BJ (cell line): ENCODE measurements around the gene GSTM1. TPM values are rescaled to one million over a fixed set of nuclear protein-coding genes. Genes with fewer than 3 reads are reported as not detected.
"Not testable (repeated sequence)": the region's sequence is repeated elsewhere in the genome, so short reads cannot be mapped to it uniquely, and the experiment has no call there.

Experiments used
- CTCF ChIA-PET: fragments of 350-600 bp; formaldehyde crosslinking; extraction: SDS; loops from one replicate; lab custom pipeline; 2021; ENCODE audit warnings: antibody characterized with exemption, inconsistent platforms; lab: Yijun Ruan, JAX
- POLR2A ChIA-PET: fragments of 300-600 bp; sonication (Branson Sonifier 250); formaldehyde crosslinking; extraction: SDS; loops from one replicate; lab custom pipeline; 2021; ENCODE audit warnings: antibody characterized with exemption; lab: Charles Lee
- DNase-seq: peaks from one replicate; pipeline ENCODE4 v3.0.0-alpha.2; 2011; ENCODE audit warnings: low read depth
- H3K27me3 ChIP-seq: 2 replicates; pipeline ENCODE4 v1.6.0; 2011; ENCODE audit warnings: low read length; ENCODE audit not compliant: control insufficient read depth, insufficient read depth
- H3K36me3 ChIP-seq: 2 replicates; pipeline ENCODE4 v1.5.1; 2011; ENCODE audit warnings: low read length; ENCODE audit not compliant: control insufficient read depth, insufficient read depth
- H3K4me3 ChIP-seq: 2 replicates; pipeline ENCODE4 v1.5.1; 2011; ENCODE audit warnings: low read depth, mild to moderate bottlenecking, control low read depth, low read length
- CTCF ChIP-seq: IDR thresholded peaks from 2 replicates; pipeline ENCODE4 v1.5.1; 2011; ENCODE audit warnings: low read depth, mild to moderate bottlenecking, control low read depth, inconsistent platforms, low read length, moderate library complexity; ENCODE audit not compliant: insufficient read depth
- polyA plus RNA-seq: library from polyadenylated mRNA; depleted of rRNA; stranded (reverse); fragments of >200 nt; gene quantifications from 2 replicates; pipeline ENCODE4 v1.2.3, GENCODE V29; 2011

The GSTM1 gene
- polyA plus RNA-seq, 1 experiment = 1.0 TPM

- H3K27me3 ChIP-seq = no peaks in the 10 kb centered on the region
- DNase-seq = no peak
- CTCF ChIA-PET = no interaction called here
- no peak for TF ChIP-seq CTCF
- no peaks in the 10 kb centered on the region for H3K36me3 ChIP-seq
- H3K4me3 ChIP-seq = no peak overlapping the region
- POLR2A ChIA-PET = no interaction called here
Measured at GRCh38 chr1:109697066-109697465, 9.4 kb downstream of the GSTM1 start.

GRCh38 chr1:109697861-109698260 lies 10.2 kb downstream of the GSTM1 start:
- H3K4me3 ChIP-seq, CTCF ChIA-PET, H3K27me3 ChIP-seq, DNase-seq, H3K36me3 ChIP-seq, POLR2A ChIA-PET: not testable (repeated sequence)

GRCh38 chr1:109702940-109703339 lies 15.3 kb downstream of the GSTM1 start:
- DNase-seq, H3K36me3 ChIP-seq, CTCF ChIA-PET, H3K4me3 ChIP-seq, H3K27me3 ChIP-seq, POLR2A ChIA-PET: not testable (repeated sequence)

GRCh38 chr1:109704173-109704572 lies 16.6 kb downstream of the GSTM1 start:
- POLR2A ChIA-PET = no interaction called here
- no peak for TF ChIP-seq CTCF
- Histone ChIP-seq H3K4me3 (no peak overlapping the region), H3K27me3 (no peaks in the 10 kb centered on the region), H3K36me3 (no peaks in the 10 kb centered on the region)
- CTCF ChIA-PET = interaction anchor here (0.8 kb wide), 1 partner anchor 12 kb away, joined by 3 read pairs; no protein-coding TSS in a partner anchor
- no peak for DNase-seq

- DNase-seq = no peak
- CTCF ChIA-PET = no interaction called here
- no peaks in the 10 kb centered on the region for H3K27me3 ChIP-seq
- no peak for TF ChIP-seq CTCF
- H3K36me3 ChIP-seq = no peaks in the 10 kb centered on the region
- H3K4me3 ChIP-seq = no peak overlapping the region
- POLR2A ChIA-PET = no interaction called here
Measured at GRCh38 chr1:109705411-109705810, 17.8 kb downstream of the GSTM1 start.

GRCh38 chr1:109708949-109709348 lies 21.3 kb downstream of the GSTM1 start:
- CTCF ChIA-PET = interaction anchor here (1.9 kb wide), 1 partner anchor 8 kb away, joined by 5 read pairs; no protein-coding TSS in a partner anchor
- POLR2A ChIA-PET, H3K4me3 ChIP-seq, H3K36me3 ChIP-seq, DNase-seq, H3K27me3 ChIP-seq: not testable (repeated sequence)

- H3K36me3 ChIP-seq, H3K27me3 ChIP-seq, POLR2A ChIA-PET, H3K4me3 ChIP-seq, DNase-seq: not testable (repeated sequence)
- CTCF ChIA-PET = interaction anchor here (1.9 kb wide), 1 partner anchor 8 kb away, joined by 5 read pairs; no protein-coding TSS in a partner anchor
Measured at GRCh38 chr1:109709822-109710221, 22.2 kb downstream of the GSTM1 start.

GRCh38 chr1:109711593-109712320 lies 24.1 kb downstream of the GSTM1 start, which contains the start of gene GSTM5:
Gene GSTM5 (plus strand): TSS chr1:109712251. CDS start chr1:109712313, 62 bp downstream.
- H3K4me3 ChIP-seq = peak within 1 kb of the TSS; percentile 9
- POLR2A ChIA-PET, H3K36me3 ChIP-seq, DNase-seq, H3K27me3 ChIP-seq, CTCF ChIA-PET: not testable (repeated sequence)
